ENCODE data around the gene SIRT7.

Gene SIRT7

GRCh38 chr17:81885454-81885853 is 32.5 kb downstream of the SIRT7 start:
- DNase-seq = no peak

GRCh38 chr17:81884968-81885367 is 33.0 kb downstream of the SIRT7 start:
- no peak for DNase-seq

- no peak for DNase-seq
Measured at GRCh38 chr17:81884520-81884919, 33.5 kb downstream of the SIRT7 start.

GRCh38 chr17:81879121-81879520 is 38.9 kb downstream of the SIRT7 start:
- no peak for DNase-seq

- no peak for DNase-seq
Measured at GRCh38 chr17:81878294-81878693, 39.7 kb downstream of the SIRT7 start.

GRCh38 chr17:81877569-81877968 is 40.4 kb downstream of the SIRT7 start:
- no peak for DNase-seq

GRCh38 chr17:81871387-81872230 is 46.4 kb downstream of the SIRT7 start:
- peak; percentile 96 for DNase-seq

GRCh38 chr17:81870981-81871386 is 47.0 kb downstream of the SIRT7 start, which contains the start of gene ARHGDIA:
Gene ARHGDIA, minus strand, starts transcription at chr17:81871337. Its CDS starts 1,407 bp downstream, at chr17:81869930.
- no peak for DNase-seq

- DNase-seq = peak; percentile 47
Measured at GRCh38 chr17:81870131-81870980, 47.6 kb downstream of the SIRT7 start.

- DNase-seq = peak; percentile 53
Measured at GRCh38 chr17:81869221-81870130, 48.5 kb downstream of the SIRT7 start.

- DNase-seq = peak; percentile 15
Measured at GRCh38 chr17:81868674-81869220, 49.2 kb downstream of the SIRT7 start.

GRCh38 chr17:81867991-81868673 is 49.8 kb downstream of the SIRT7 start:
- no peak for DNase-seq

GRCh38 chr17:81867170-81867990 is 50.6 kb downstream of the SIRT7 start:
- DNase-seq = peak; percentile 20

- peak; percentile 35 for DNase-seq
Measured at GRCh38 chr17:81866440-81867169, 51.4 kb downstream of the SIRT7 start.

GRCh38 chr17:81865733-81866439 is 52.1 kb downstream of the SIRT7 start:
- no peak for DNase-seq

GRCh38 chr17:81865358-81865732 is 52.6 kb downstream of the SIRT7 start:
- no peak for DNase-seq

GRCh38 chr17:81863833-81864768 is 53.9 kb downstream of the SIRT7 start:
- no peak for DNase-seq

GRCh38 chr17:81863123-81863675 is 54.8 kb downstream of the SIRT7 start:
- DNase-seq = no peak
